Glutamatergic neuron (in vitro differentiated cells): ENCODE results near the gene MYH7B. TPM values are rescaled to one million over a fixed set of nuclear protein-coding genes. Genes with fewer than 3 reads are reported as not detected.

Source experiments
- DNase-seq: peaks from one replicate; pipeline ENCODE4 v3.0.0; 2022
- H3K27ac Mint-ChIP-seq: one replicate; pipeline ENCODE4 v1.8.0; 2020; ENCODE audit warnings: mild to moderate bottlenecking, mixed read lengths, inconsistent platforms; ENCODE audit not compliant: unreplicated experiment
- H3K27me3 Mint-ChIP-seq: one replicate; pipeline ENCODE4 v1.8.0; 2020; ENCODE audit warnings: mild to moderate bottlenecking, moderate library complexity, mixed read lengths, inconsistent platforms; ENCODE audit not compliant: unreplicated experiment
- H3K36me3 Mint-ChIP-seq: one replicate; pipeline ENCODE4 v1.8.0; 2020; ENCODE audit warnings: mild to moderate bottlenecking, mixed read lengths, inconsistent platforms; ENCODE audit not compliant: unreplicated experiment
- H3K4me1 Mint-ChIP-seq: one replicate; pipeline ENCODE4 v1.8.0; 2020; ENCODE audit warnings: mild to moderate bottlenecking, low read depth, mixed read lengths, inconsistent platforms; ENCODE audit not compliant: unreplicated experiment
- H3K4me3 Mint-ChIP-seq: one replicate; pipeline ENCODE4 v1.8.0; 2020; ENCODE audit warnings: mild to moderate bottlenecking, mixed read lengths, inconsistent platforms; ENCODE audit not compliant: unreplicated experiment
- H3K9me3 Mint-ChIP-seq: one replicate; pipeline ENCODE4 v1.8.0; 2020; ENCODE audit warnings: mild to moderate bottlenecking, moderate library complexity, mixed read lengths, inconsistent platforms; ENCODE audit not compliant: unreplicated experiment
- total RNA-seq: library from RNA; stranded (reverse); fragmentation: NEBNext Ultra II Directional; extraction: Animal tissue kit (Norgen Biotek cat#: 25700); gene quantifications from one replicate; pipeline ENCODE4 v1.2.1, GENCODE V29; 2021; ENCODE audit not compliant: unreplicated experiment
- TF ChIP-seq, protein P1 (sequence below): fragments of 200-600 bp; sonication (generic); IDR thresholded peaks from one replicate; pipeline ENCODE4 v1.5.0; 2021; ENCODE audit not compliant: partially characterized antibody, unreplicated experiment

The MYH7B gene
- total RNA-seq, 1 donor from 2014 or later: 1.5 TPM

DNA sequence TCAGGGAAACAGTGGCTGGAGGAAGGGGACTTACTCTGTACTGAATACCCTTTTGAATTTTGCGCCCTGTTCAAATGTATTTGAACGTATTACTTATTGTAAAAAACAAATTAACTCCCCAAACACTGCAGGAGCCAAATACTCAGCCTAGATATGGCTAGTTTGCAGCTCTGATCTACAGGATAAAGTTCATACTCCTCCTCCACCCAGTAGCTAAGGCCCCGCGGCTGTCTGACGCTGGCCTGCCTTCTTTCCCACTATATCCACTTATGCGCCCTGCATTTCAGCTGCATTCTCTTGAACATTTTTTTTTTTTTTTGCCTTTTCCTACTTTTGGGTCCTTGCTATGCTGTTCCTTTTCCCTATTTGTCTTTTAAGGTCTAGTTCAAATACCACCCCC, 6.5 kb upstream of the MYH7B start:
- Mint-ChIP-seq H3K4me3 (no peak overlapping the region), H3K4me1 (no peaks in the 10 kb centered on the region), H3K9me3 (no peaks in the 10 kb centered on the region), H3K36me3 (no peaks in the 10 kb centered on the region), H3K27me3 (no peaks in the 10 kb centered on the region), H3K27ac (no peak overlapping the region)
- TF ChIP-seq, protein P1, sequence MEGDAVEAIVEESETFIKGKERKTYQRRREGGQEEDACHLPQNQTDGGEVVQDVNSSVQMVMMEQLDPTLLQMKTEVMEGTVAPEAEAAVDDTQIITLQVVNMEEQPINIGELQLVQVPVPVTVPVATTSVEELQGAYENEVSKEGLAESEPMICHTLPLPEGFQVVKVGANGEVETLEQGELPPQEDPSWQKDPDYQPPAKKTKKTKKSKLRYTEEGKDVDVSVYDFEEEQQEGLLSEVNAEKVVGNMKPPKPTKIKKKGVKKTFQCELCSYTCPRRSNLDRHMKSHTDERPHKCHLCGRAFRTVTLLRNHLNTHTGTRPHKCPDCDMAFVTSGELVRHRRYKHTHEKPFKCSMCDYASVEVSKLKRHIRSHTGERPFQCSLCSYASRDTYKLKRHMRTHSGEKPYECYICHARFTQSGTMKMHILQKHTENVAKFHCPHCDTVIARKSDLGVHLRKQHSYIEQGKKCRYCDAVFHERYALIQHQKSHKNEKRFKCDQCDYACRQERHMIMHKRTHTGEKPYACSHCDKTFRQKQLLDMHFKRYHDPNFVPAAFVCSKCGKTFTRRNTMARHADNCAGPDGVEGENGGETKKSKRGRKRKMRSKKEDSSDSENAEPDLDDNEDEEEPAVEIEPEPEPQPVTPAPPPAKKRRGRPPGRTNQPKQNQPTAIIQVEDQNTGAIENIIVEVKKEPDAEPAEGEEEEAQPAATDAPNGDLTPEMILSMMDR: no peak
- DNase-seq: no peak

DNA sequence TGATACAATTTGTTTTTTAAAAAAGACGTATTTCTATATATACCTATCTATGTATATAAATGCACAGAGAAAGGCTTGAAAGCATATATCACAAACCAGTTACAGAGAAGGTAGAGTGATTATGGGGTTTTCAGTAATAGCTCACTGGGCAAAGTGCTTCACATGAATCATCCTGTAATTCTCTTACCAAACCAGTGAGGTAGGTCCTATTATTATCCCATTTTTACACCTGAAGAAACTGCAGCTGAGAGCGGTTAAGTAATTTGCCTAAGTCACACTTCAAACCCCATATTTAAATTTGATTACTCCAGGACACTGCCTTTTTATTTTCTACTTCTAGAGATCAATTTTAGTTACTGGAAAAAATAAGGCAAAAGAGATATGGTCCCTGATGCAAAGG, 4.4 kb upstream of the MYH7B start:
- DNase-seq: no peak
- H3K27me3 Mint-ChIP-seq: peaks cover 6% of the 10 kb centered on the region
- H3K27ac Mint-ChIP-seq: no peak overlapping the region
- H3K36me3 Mint-ChIP-seq: no peaks in the 10 kb centered on the region
- no peak overlapping the region for H3K4me3 Mint-ChIP-seq
- H3K4me1 Mint-ChIP-seq: peaks cover 12% of the 10 kb centered on the region
- TF ChIP-seq, protein P1: no peak
- peaks cover 7% of the 10 kb centered on the region for H3K9me3 Mint-ChIP-seq

DNA sequence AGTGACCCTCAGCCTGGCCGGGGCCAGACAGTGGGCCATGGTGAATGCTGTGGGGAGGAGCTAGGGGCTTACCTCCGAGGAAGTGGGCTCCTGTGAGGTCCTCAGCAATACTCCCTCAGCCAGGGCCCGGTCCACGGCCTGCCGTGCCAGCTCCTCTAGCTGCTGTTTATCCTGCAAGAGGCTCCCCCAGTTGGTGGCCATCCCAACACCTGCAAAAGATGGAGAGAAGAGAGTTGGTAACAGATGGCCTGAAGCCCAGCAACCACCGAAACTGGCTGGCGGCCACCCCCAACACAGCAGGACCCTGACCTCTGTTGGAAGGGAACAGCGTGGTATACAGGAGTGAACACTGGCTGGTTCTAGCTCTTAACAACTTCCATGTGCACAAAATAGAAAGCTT, 4.0 kb upstream of the MYH7B start:
- no peaks in the 10 kb centered on the region for H3K36me3 Mint-ChIP-seq
- H3K27me3 Mint-ChIP-seq: peaks cover 10% of the 10 kb centered on the region
- TF ChIP-seq, protein P1: no peak
- H3K27ac Mint-ChIP-seq: no peak overlapping the region
- DNase-seq: no peak
- peaks cover 15% of the 10 kb centered on the region for H3K4me1 Mint-ChIP-seq
- H3K4me3 Mint-ChIP-seq: no peak overlapping the region
- H3K9me3 Mint-ChIP-seq: peaks cover 7% of the 10 kb centered on the region

DNA sequence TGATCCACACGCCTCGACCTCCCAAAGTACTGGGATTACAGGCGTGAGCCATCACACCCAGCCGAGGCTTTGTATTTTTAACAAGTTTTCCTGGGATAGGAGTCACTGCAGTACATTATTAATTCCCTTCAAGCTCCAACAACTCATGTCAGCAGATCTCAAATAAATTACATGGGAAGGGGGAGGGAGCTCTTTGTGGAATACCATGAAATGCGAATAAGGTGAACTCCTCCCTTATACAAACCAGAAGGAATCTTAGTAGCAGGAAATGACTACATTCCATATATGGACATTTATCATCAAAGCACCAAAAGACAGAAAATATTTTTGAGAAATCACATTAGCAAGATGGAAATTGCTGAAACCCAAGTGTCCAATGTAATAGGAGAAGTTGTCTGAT, 3.0 kb upstream of the MYH7B start:
- no peak for DNase-seq
- Mint-ChIP-seq H3K4me3 (no peak overlapping the region), H3K27me3 (peaks cover 11% of the 10 kb centered on the region), H3K36me3 (no peaks in the 10 kb centered on the region), H3K27ac (no peak overlapping the region), H3K4me1 (peaks cover 15% of the 10 kb centered on the region), H3K9me3 (peaks cover 8% of the 10 kb centered on the region)
- TF ChIP-seq, protein P1: no peak

DNA sequence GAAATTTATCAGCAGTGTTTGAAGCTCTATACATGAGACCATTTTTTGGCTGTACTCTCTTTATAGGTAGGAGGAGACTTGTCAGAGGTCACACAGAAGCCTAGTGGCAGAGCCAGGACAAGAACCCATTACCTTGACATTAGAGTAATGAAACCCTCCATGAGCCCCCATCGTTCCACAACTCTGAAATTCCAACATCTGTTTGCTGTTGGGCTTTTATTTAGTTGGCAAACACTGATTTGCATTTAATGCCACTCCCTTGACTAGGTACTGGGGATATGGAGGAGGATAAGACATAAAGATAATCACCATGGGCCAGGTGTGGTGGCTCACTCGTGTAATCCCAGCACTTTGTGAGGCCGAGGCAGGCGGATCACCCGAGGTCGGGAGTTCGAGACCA, 1.7 kb upstream of the MYH7B start:
- Mint-ChIP-seq H3K36me3 (no peaks in the 10 kb centered on the region), H3K27ac (no peak overlapping the region), H3K4me3 (no peak overlapping the region), H3K4me1 (peaks cover 15% of the 10 kb centered on the region), H3K9me3 (peaks cover 8% of the 10 kb centered on the region), H3K27me3 (peaks cover 11% of the 10 kb centered on the region)
- TF ChIP-seq, protein P1: no peak
- DNase-seq: no peak
